Transverse colon (tissue), 4 donors: Measurements from ENCODE around the gene IL1B. TPM values are rescaled to one million over a fixed set of nuclear protein-coding genes. Genes with fewer than 3 reads are reported as not detected.

Experiments used
- DNase-seq: peaks from one replicate; pipeline ENCODE4 v3.0.0-alpha.2; 2019
- H3K27ac ChIP-seq, 4 donors: fragments of 200-600 bp; sonication (generic); 2 replicates each; pipeline ENCODE4 v1.5.1; 2016 to 2018; ENCODE audit warnings: inconsistent platforms in 4 of 4
- H3K27me3 ChIP-seq: fragments of 200-600 bp; sonication (generic); 2 replicates; pipeline ENCODE4 v1.5.1; 2017; ENCODE audit warnings: inconsistent platforms
- H3K36me3 ChIP-seq, 4 donors: fragments of 200-600 bp; sonication (generic); 2 replicates each; pipeline ENCODE4 v1.5.1; 2017 to 2019; ENCODE audit warnings: inconsistent platforms in 4 of 4
- H3K4me1 ChIP-seq, 4 donors: fragments of 200-600 bp; sonication (generic); 2 replicates each; pipeline ENCODE4 v1.5.1; 2017 to 2020; ENCODE audit warnings: inconsistent platforms in 4 of 4
- H3K4me3 ChIP-seq, 4 donors: fragments of 200-600 bp; sonication (generic); 1 replicate in 1 of 4; 2 replicates in 3 of 4; pipeline versions ENCODE4 v1.5.1 to v1.6.1; 2017 to 2019; ENCODE audit warnings: inconsistent platforms in 4 of 4
- H3K9me3 ChIP-seq, 2 donors: fragments of 200-600 bp; sonication (generic); 2 replicates each; pipeline ENCODE4 v1.5.1; 2017 to 2019; ENCODE audit warnings: inconsistent platforms in 2 of 2
- CTCF ChIP-seq, 5 experiments: fragments of 200-600 bp in 3 of 5; fragments of 450-650 bp in 2 of 5; sonication (generic) in 3 of 5; IDR thresholded peaks; 1 replicate in 2 of 5; 2 replicates in 3 of 5; pipeline ENCODE4 v1.5.1; 2016 to 2017; ENCODE audit warnings: antibody characterized with exemption in 5 of 5, inconsistent platforms in 3 of 5, mild to moderate bottlenecking in 2 of 5, moderate library complexity in 1 of 5
- EP300 ChIP-seq: sonication (generic); formaldehyde crosslinking; IDR thresholded peaks from one replicate; pipeline ENCODE4 v1.6.1; 2017; ENCODE audit warnings: antibody characterized with exemption, low read depth
- POLR2A ChIP-seq: fragments of 450-650 bp; IDR thresholded peaks from one replicate; pipeline ENCODE4 v1.6.1; 2016; ENCODE audit warnings: antibody characterized with exemption, mild to moderate bottlenecking, moderate library complexity
- POLR2AphosphoS5 ChIP-seq, 3 donors: sonication (generic); formaldehyde crosslinking; IDR thresholded peaks; one replicate each; pipeline ENCODE4 v1.6.1; 2016; ENCODE audit warnings: antibody characterized with exemption in 3 of 3
- WGBS, 2 donors: methylation state at CpG; one replicate each; pipeline ENCODE4 v1.1.5; 2018; ENCODE audit warnings: low coverage in 1 of 2; 5-methylcytosine and 5-hydroxymethylcytosine counted together
- in situ Hi-C, 4 donors: fragments of 200-750 bp; cut with MboI; loops; one replicate each; pipeline versions ENCODE4 v1.15.0 to v1.15.1; 2017; ENCODE audit warnings: low sequenced_read_pairs in 3 of 4, low pct_ligation_motif_present in 1 of 4, low pct_unique_long_range_greater_than_20kb in 1 of 4
- intact Hi-C: fragments of 100-400 bp; cut with DNase I; formaldehyde crosslinking; loops from one replicate; pipeline ENCODE4 v1.15.1; 2023; ENCODE audit warnings: low total_unique reads
- total RNA-seq, 4 donors: library from RNA; depleted of rRNA; stranded (reverse); fragments of >200 nt; gene quantifications; one replicate each; pipeline ENCODE4 v1.1.0, GENCODE V29; 2016

The IL1B gene
- total RNA-seq, 4 donors from 2014 or later = 1.9 to 7.1 (median 4.6) TPM; not detected in 1

GRCh38 chr2:112840068-112840445 lies 3.5 kb upstream of the IL1B start:
- intact Hi-C loops = no loop called here
- H3K9me3 ChIP-seq = no peaks in the 10 kb centered on the region
- WGBS, 2 donors = 91 to 95% methylated on average over 1 of the region's 1 CpG
- H3K4me3 ChIP-seq = no peak overlapping the region
- no peaks in the 10 kb centered on the region for H3K36me3 ChIP-seq
- H3K4me1 ChIP-seq = peaks cover 0 to 17% (median 3%) of the 10 kb centered on the region in 4 donors
- TF ChIP-seq EP300 = no peak
- no peaks in the 10 kb centered on the region for H3K27me3 ChIP-seq
- DNase-seq = no peak
- no peak overlapping the region for H3K27ac ChIP-seq
- in situ Hi-C loops = no loop called here

- DNase-seq = no peak
- in situ Hi-C loops = no loop called here
- Histone ChIP-seq H3K9me3 (no peaks in the 10 kb centered on the region), H3K27ac (no peak overlapping the region), H3K36me3 (no peaks in the 10 kb centered on the region), H3K4me1 (peaks cover 0 to 22% (median 6%) of the 10 kb centered on the region in 4 donors), H3K27me3 (no peaks in the 10 kb centered on the region), H3K4me3 (no peak overlapping the region)
- WGBS, 2 donors = 80 to 81% methylated on average over 1 to 9 of the region's 9 CpGs
- intact Hi-C loops = no loop called here
- TF ChIP-seq POLR2A (no peak), POLR2AphosphoS5 (IDR thresholded peaks at IDR 0.05) (no peak), EP300 (no peak), CTCF (IDR thresholded peaks at IDR 0.05) (no peak)
Observed at GRCh38 chr2:112839407-112840067, 3.0 kb upstream of the IL1B start.

- Histone ChIP-seq H3K4me3 (no peak overlapping the region), H3K36me3 (no peaks in the 10 kb centered on the region), H3K4me1 (peaks cover 0 to 35% (median 12%) of the 10 kb centered on the region in 4 donors), H3K27me3 (no peaks in the 10 kb centered on the region), H3K27ac (no peak overlapping the region), H3K9me3 (no peaks in the 10 kb centered on the region)
- 13 to 74% methylated on average over 1 to 5 of the region's 5 CpGs for WGBS, 2 donors
- in situ Hi-C loops = no loop called here
- TF ChIP-seq EP300 (no peak), POLR2A (no peak), CTCF (IDR thresholded peaks at IDR 0.05) (no peak), POLR2AphosphoS5 (IDR thresholded peaks at IDR 0.05) (no peak)
- intact Hi-C loops = no loop called here
- DNase-seq = no peak
Observed at GRCh38 chr2:112836163-112836560, 417 bp downstream of the IL1B start.

GRCh38 chr2:112835536-112836162 lies 930 bp downstream of the IL1B start:
- intact Hi-C loops = no loop called here
- no peaks in the 10 kb centered on the region for H3K9me3 ChIP-seq
- peaks cover 0 to 35% (median 12%) of the 10 kb centered on the region in 4 donors for H3K4me1 ChIP-seq
- in situ Hi-C loops = no loop called here
- 85% methylated on average over 1 of the region's 1 CpG; no CpG with 5 or more reads in 1 of the 2 donors for WGBS, 2 donors
- DNase-seq = no peak
- no peak overlapping the region for H3K4me3 ChIP-seq
- H3K27ac ChIP-seq = no peak overlapping the region
- TF ChIP-seq EP300 = no peak
- no peak for TF ChIP-seq POLR2AphosphoS5 (IDR thresholded peaks at IDR 0.05)
- no peak for TF ChIP-seq POLR2A
- TF ChIP-seq CTCF (IDR thresholded peaks at IDR 0.05) = no peak
- no peaks in the 10 kb centered on the region for H3K36me3 ChIP-seq
- H3K27me3 ChIP-seq = no peaks in the 10 kb centered on the region
